NCI-H1417 (cell line): ENCODE measurements around the gene TPX2.
"Not testable (repeated sequence)": the region's sequence is repeated elsewhere in the genome, so short reads cannot be mapped to it uniquely, and the experiment has no call there.

Source experiments
- DNase-seq, 3 experiments: peaks; one replicate each; lab custom pipeline; 2025; lab: John Stamatoyannopoulos, UW

The TPX2 gene

GRCh38 chr20:31719644-31720485, 19.2 kb upstream of the TPX2 start:
- DNase-seq, result peak in 1 of 3 experiments; percentile 45

- DNase-seq, result peak in 2 of 3 experiments; percentile 16 to 39
These were observed 18.3 kb upstream of the TPX2 start for GRCh38 chr20:31720486-31721407.

GRCh38 chr20:31721408-31722256, 17.5 kb upstream of the TPX2 start:
- DNase-seq, result peak in 2 of 3 experiments; percentile 52 to 82

- peak; percentile 78 to 96 (median 96) for DNase-seq
These were observed 16.6 kb upstream of the TPX2 start, which contains the start of gene BCL2L1 for GRCh38 chr20:31722257-31723068. Gene BCL2L1 (minus strand): TSS chr20:31722868. CDS start chr20:31722218, 650 bp downstream.

- no peak for DNase-seq
These were observed 16.1 kb upstream of the TPX2 start for GRCh38 chr20:31723069-31723318.

GRCh38 chr20:31723319-31724078, 15.6 kb upstream of the TPX2 start:
- DNase-seq, result peak; percentile 98 to 100 (median 99)

- no peak for DNase-seq
These were observed 7.8 kb upstream of the TPX2 start for GRCh38 chr20:31731321-31731717.

GRCh38 chr20:31739550-31739977, 474 bp downstream of the TPX2 start:
- DNase-seq, result peak in 1 of 3 experiments; percentile 40

GRCh38 chr20:31740208-31740607, 1.1 kb downstream of the TPX2 start:
- DNase-seq, result peak in 1 of 3 experiments; percentile 40

GRCh38 chr20:31740656-31741323, 1.7 kb downstream of the TPX2 start:
- no peak for DNase-seq

- DNase-seq, result peak in 2 of 3 experiments; percentile 26 to 35
These were observed 7.2 kb downstream of the TPX2 start for GRCh38 chr20:31746068-31746878.

GRCh38 chr20:31747028-31747427, 7.9 kb downstream of the TPX2 start:
- DNase-seq, result not testable (repeated sequence)

GRCh38 chr20:31747640-31748039, 8.6 kb downstream of the TPX2 start:
- DNase-seq, result no peak

GRCh38 chr20:31749223-31749622, 10.1 kb downstream of the TPX2 start:
- DNase-seq, result no peak

GRCh38 chr20:31751126-31751525, 12.0 kb downstream of the TPX2 start:
- no peak for DNase-seq

- DNase-seq, result peak in 2 of 3 experiments; percentile 29 to 49
These were observed 18.2 kb downstream of the TPX2 start for GRCh38 chr20:31757254-31757653.

GRCh38 chr20:31758521-31758920, 19.4 kb downstream of the TPX2 start:
- peak in 2 of 3 experiments; percentile 14 to 30 for DNase-seq

- DNase-seq, result no peak
These were observed 19.9 kb downstream of the TPX2 start for GRCh38 chr20:31758991-31759390.
